Breast epithelium (tissue), 4 donors: ENCODE data around the gene CCNL1. TPM values are rescaled to one million over a fixed set of nuclear protein-coding genes. Genes with fewer than 3 reads are reported as not detected.
"Not testable (repeated sequence)": the region's sequence is repeated elsewhere in the genome, so short reads cannot be mapped to it uniquely, and the experiment has no call there.

ENCODE experiments used
- DNase-seq, 2 donors: peaks; one replicate each; pipeline ENCODE4 v3.0.0-alpha.2; 2019; ENCODE audit warnings: low spot score in 2 of 2
- H3K27ac ChIP-seq, 2 donors: fragments of 200-600 bp; sonication (generic) in 1 of 2; one replicate each; pipeline ENCODE4 v1.5.1; 2016 to 2019; ENCODE audit warnings: mild to moderate bottlenecking in 1 of 2
- H3K27me3 ChIP-seq, 2 donors: fragments of 200-600 bp; sonication (generic) in 1 of 2; one replicate each; pipeline versions ENCODE4 v1.5.1 to v1.6.0; 2017 to 2019; ENCODE audit warnings: control low read depth in 1 of 2, mild to moderate bottlenecking in 1 of 2
- H3K36me3 ChIP-seq: fragments of 200-600 bp; one replicate; pipeline ENCODE4 v1.5.1; 2019
- H3K4me1 ChIP-seq, 2 donors: fragments of 200-600 bp; sonication (generic); one replicate each; pipeline ENCODE4 v1.5.1; 2016 to 2019; ENCODE audit warnings: control low read depth in 1 of 2
- H3K4me3 ChIP-seq, 3 donors: fragments of 200-600 bp; sonication (generic); 1 replicate in 2 of 3; 2 replicates in 1 of 3; pipeline ENCODE4 v1.5.1; 2016 to 2019; ENCODE audit warnings: mild to moderate bottlenecking in 3 of 3, moderate library complexity in 2 of 3
- H3K9me3 ChIP-seq, 2 donors: fragments of 200-600 bp; sonication (generic) in 1 of 2; one replicate each; pipeline ENCODE4 v1.5.1; 2016 to 2019; ENCODE audit warnings: control low read depth in 1 of 2
- CTCF ChIP-seq, 3 donors: fragments of 450-650 bp; IDR thresholded peaks; one replicate each; pipeline ENCODE4 v1.5.1; 2016 to 2017; ENCODE audit warnings: antibody characterized with exemption in 3 of 3, mild to moderate bottlenecking in 3 of 3, moderate library complexity in 3 of 3
- POLR2A ChIP-seq: fragments of 450-650 bp; IDR thresholded peaks from one replicate; pipeline ENCODE4 v1.6.1; 2016; ENCODE audit warnings: antibody characterized with exemption, mild to moderate bottlenecking, moderate library complexity
- POLR2AphosphoS5 ChIP-seq, 3 donors: sonication (generic); formaldehyde crosslinking; IDR thresholded peaks; one replicate each; pipeline ENCODE4 v1.6.1; 2017; ENCODE audit warnings: antibody characterized with exemption in 3 of 3
- intact Hi-C: fragments of 100-400 bp; cut with DNase I; formaldehyde crosslinking; loops from one replicate; pipeline ENCODE4 v1.15.1; 2023; ENCODE audit warnings: low total_unique reads
- total RNA-seq, 3 donors: library from RNA; depleted of rRNA; stranded (reverse); fragments of >200 nt; gene quantifications; one replicate each; pipeline ENCODE4 v1.1.0, GENCODE V29; 2016

Gene CCNL1
- total RNA-seq, 3 donors from 2014 or later = 270 to 573 (median 300) TPM

- DNase-seq = no peak
- Histone ChIP-seq H3K27ac (no peak overlapping the region), H3K4me1 (no peaks in the 10 kb centered on the region), H3K27me3 (no peaks in the 10 kb centered on the region), H3K4me3 (no peak overlapping the region), H3K9me3 (no peaks in the 10 kb centered on the region), H3K36me3 (no peaks in the 10 kb centered on the region)
- intact Hi-C loops = no loop called here
- TF ChIP-seq POLR2A (no peak), POLR2AphosphoS5 (IDR thresholded peaks at IDR 0.05) (no peak), CTCF (IDR thresholded peaks at IDR 0.05) (no peak)
These were observed 55.4 kb downstream of the CCNL1 start for GRCh38 chr3:157104521-157104920.

- Histone ChIP-seq H3K4me1 (no peaks in the 10 kb centered on the region), H3K4me3 (no peak overlapping the region), H3K36me3 (no peaks in the 10 kb centered on the region), H3K27ac (no peak overlapping the region), H3K27me3 (no peaks in the 10 kb centered on the region), H3K9me3 (no peaks in the 10 kb centered on the region)
- intact Hi-C loops = no loop called here
- DNase-seq = no peak
- TF ChIP-seq POLR2AphosphoS5 (IDR thresholded peaks at IDR 0.05) (no peak), CTCF (IDR thresholded peaks at IDR 0.05) (no peak), POLR2A (no peak)
These were observed 56.1 kb downstream of the CCNL1 start for GRCh38 chr3:157103860-157104259.

GRCh38 chr3:157103280-157103679 lies 56.7 kb downstream of the CCNL1 start:
- DNase-seq = no peak
- no peaks in the 10 kb centered on the region for H3K27me3 ChIP-seq
- H3K36me3 ChIP-seq = no peaks in the 10 kb centered on the region
- H3K4me1 ChIP-seq = no peaks in the 10 kb centered on the region
- H3K27ac ChIP-seq = no peak overlapping the region
- intact Hi-C loops = no loop called here
- no peak overlapping the region for H3K4me3 ChIP-seq
- TF ChIP-seq CTCF (IDR thresholded peaks at IDR 0.05) = no peak
- TF ChIP-seq POLR2AphosphoS5 (IDR thresholded peaks at IDR 0.05) = no peak
- no peak for TF ChIP-seq POLR2A
- no peaks in the 10 kb centered on the region for H3K9me3 ChIP-seq

- intact Hi-C loops, H3K27me3 ChIP-seq, H3K9me3 ChIP-seq, H3K4me1 ChIP-seq, H3K27ac ChIP-seq, DNase-seq, H3K36me3 ChIP-seq, H3K4me3 ChIP-seq: not testable (repeated sequence)
These were observed 57.4 kb downstream of the CCNL1 start for GRCh38 chr3:157102595-157102994.

GRCh38 chr3:157102098-157102497 lies 57.8 kb downstream of the CCNL1 start:
- Histone ChIP-seq H3K4me1 (no peaks in the 10 kb centered on the region), H3K27ac (no peak overlapping the region)

More at GRCh38 chr3:157102098-157102497, 57.8 kb downstream of the CCNL1 start:
- no peaks in the 10 kb centered on the region for H3K9me3 ChIP-seq
- no peak for DNase-seq
- no peak for TF ChIP-seq CTCF (IDR thresholded peaks at IDR 0.05)
- intact Hi-C loops = no loop called here
- H3K4me3 ChIP-seq = no peak overlapping the region
- no peaks in the 10 kb centered on the region for H3K36me3 ChIP-seq
- no peaks in the 10 kb centered on the region for H3K27me3 ChIP-seq
